Liver (tissue), 3 donors: Measurements from ENCODE around the gene UBE2C.

Source experiments
- CTCF ChIP-seq: fragments of 150-350 bp; IDR thresholded peaks from 2 replicates; pipeline ENCODE4 v1.5.1; 2017; ENCODE audit warnings: improper control_type of control experiment, low read depth, low read length; ENCODE audit not compliant: missing input control
- RAD21 ChIP-seq, 2 donors: IDR thresholded peaks; 2 replicates each; pipeline ENCODE4 v1.6.1; 2016; ENCODE audit warnings: antibody characterized with exemption in 2 of 2, mild to moderate bottlenecking in 2 of 2
- YY1 ChIP-seq: IDR thresholded peaks from 2 replicates; pipeline ENCODE4 v1.6.1; 2016; ENCODE audit warnings: antibody characterized with exemption, mild to moderate bottlenecking
- donor health status: healthy.
- donor health status: healthy.

- TF ChIP-seq CTCF: no peak
- TF ChIP-seq RAD21 (IDR thresholded peaks at IDR 0.05): no peak
- TF ChIP-seq YY1: no peak
These were observed 29.6 kb upstream of the UBE2C start for GRCh38 chr20:45782890-45783289.
